Endothelial cell (in vitro differentiated cells): Measurements from ENCODE around the gene PTPRK. TPM values are rescaled to one million over a fixed set of nuclear protein-coding genes. Genes with fewer than 3 reads are reported as not detected.

ENCODE experiments used
- DNase-seq: peaks from one replicate; pipeline ENCODE4 v3.0.0; 2021; ENCODE audit warnings: low spot score
- H3K27ac Mint-ChIP-seq: one replicate; pipeline ENCODE4 v1.8.0; 2021; ENCODE audit warnings: mixed read lengths, inconsistent platforms; ENCODE audit not compliant: unreplicated experiment
- H3K27me3 Mint-ChIP-seq: one replicate; pipeline ENCODE4 v1.8.0; 2021; ENCODE audit warnings: mild to moderate bottlenecking, moderate library complexity, mixed read lengths, inconsistent platforms; ENCODE audit not compliant: unreplicated experiment
- H3K36me3 Mint-ChIP-seq: one replicate; pipeline ENCODE4 v1.8.0; 2021; ENCODE audit warnings: mild to moderate bottlenecking, low read depth, mixed read lengths, inconsistent platforms; ENCODE audit not compliant: unreplicated experiment
- H3K4me1 Mint-ChIP-seq: one replicate; pipeline ENCODE4 v1.8.0; 2021; ENCODE audit warnings: mild to moderate bottlenecking, mixed read lengths, inconsistent platforms; ENCODE audit not compliant: unreplicated experiment
- H3K4me3 Mint-ChIP-seq: one replicate; pipeline ENCODE4 v1.8.0; 2021; ENCODE audit warnings: mild to moderate bottlenecking, mixed read lengths, inconsistent platforms; ENCODE audit not compliant: unreplicated experiment
- H3K9me3 Mint-ChIP-seq: one replicate; pipeline ENCODE4 v1.8.0; 2021; ENCODE audit warnings: mixed read lengths, inconsistent platforms; ENCODE audit not compliant: unreplicated experiment
- CTCF ChIP-seq: fragments of 200-600 bp; sonication (generic); IDR thresholded peaks from one replicate; pipeline ENCODE4 v1.5.0; 2021; ENCODE audit warnings: antibody characterized with exemption; ENCODE audit not compliant: unreplicated experiment
- total RNA-seq: library from RNA; stranded (reverse); fragmentation: NEBNext Ultra II Directional; extraction: Animal tissue kit (Norgen Biotek cat#: 25700); gene quantifications from one replicate; pipeline ENCODE4 v1.2.1, GENCODE V29; 2021; ENCODE audit not compliant: unreplicated experiment

Gene PTPRK
- total RNA-seq, 1 donor from 2014 or later = 47.3 TPM

- Mint-ChIP-seq H3K4me3 (no peak overlapping the region), H3K4me1 (no peaks in the 10 kb centered on the region), H3K27me3 (no peaks in the 10 kb centered on the region), H3K36me3 (no peaks in the 10 kb centered on the region), H3K9me3 (no peaks in the 10 kb centered on the region), H3K27ac (no peak overlapping the region)
- DNase-seq = no peak
- no peak for TF ChIP-seq CTCF
Observed at GRCh38 chr6:128131036-128131435, 389.4 kb downstream of the PTPRK start.

GRCh38 chr6:128129679-128130078 lies 390.7 kb downstream of the PTPRK start:
- Mint-ChIP-seq H3K36me3 (no peaks in the 10 kb centered on the region), H3K9me3 (no peaks in the 10 kb centered on the region), H3K27me3 (peaks cover 2% of the 10 kb centered on the region), H3K27ac (no peak overlapping the region), H3K4me1 (no peaks in the 10 kb centered on the region), H3K4me3 (no peak overlapping the region)
- no peak for TF ChIP-seq CTCF
- no peak for DNase-seq

- no peak overlapping the region for H3K27ac Mint-ChIP-seq
- H3K9me3 Mint-ChIP-seq = no peaks in the 10 kb centered on the region
Observed at GRCh38 chr6:128127650-128128049, 392.7 kb downstream of the PTPRK start.

GRCh38 chr6:128124713-128125112 lies 395.7 kb downstream of the PTPRK start:
- H3K4me3 Mint-ChIP-seq = no peak overlapping the region
- no peak for TF ChIP-seq CTCF
- H3K27me3 Mint-ChIP-seq = peaks cover 2% of the 10 kb centered on the region
- no peaks in the 10 kb centered on the region for H3K9me3 Mint-ChIP-seq
- H3K27ac Mint-ChIP-seq = no peak overlapping the region
- no peak for DNase-seq
- H3K36me3 Mint-ChIP-seq = no peaks in the 10 kb centered on the region
- H3K4me1 Mint-ChIP-seq = no peaks in the 10 kb centered on the region

More at GRCh38 chr6:128127650-128128049, 392.7 kb downstream of the PTPRK start:
- Mint-ChIP-seq H3K4me3 (no peak overlapping the region), H3K27me3 (peaks cover 2% of the 10 kb centered on the region), H3K36me3 (no peaks in the 10 kb centered on the region), H3K4me1 (no peaks in the 10 kb centered on the region)
- DNase-seq = no peak
- no peak for TF ChIP-seq CTCF

GRCh38 chr6:128121610-128122009 lies 398.8 kb downstream of the PTPRK start:
- Mint-ChIP-seq H3K36me3 (no peaks in the 10 kb centered on the region), H3K27me3 (peaks cover 2% of the 10 kb centered on the region), H3K27ac (no peak overlapping the region), H3K4me1 (peaks cover 11% of the 10 kb centered on the region), H3K4me3 (no peak overlapping the region), H3K9me3 (no peaks in the 10 kb centered on the region)
- DNase-seq = no peak
- no peak for TF ChIP-seq CTCF
